GM23338 (cell line): ENCODE results near the gene PRRX1. TPM values are rescaled to one million over a fixed set of nuclear protein-coding genes. Genes with fewer than 3 reads are reported as not detected.

Source experiments
- ATAC-seq: fragments of 200-7000 bp; cut with Tn5 transposase; 3 replicates; pipeline ENCODE4 v1.9.1; 2020
- DNase-seq: peaks from one replicate; pipeline ENCODE4 v3.0.0-alpha.2; 2015; ENCODE audit warnings: low spot score
- H2AFZ ChIP-seq: fragments of 200-600 bp; sonication (generic); 2 replicates; pipeline ENCODE4 v1.8.0; 2016; ENCODE audit warnings: antibody characterized with exemption, mild to moderate bottlenecking, moderate library complexity
- H3F3A ChIP-seq: fragments of 200-600 bp; sonication (generic); replicated peaks from 2 replicates; pipeline ENCODE4 v1.8.0; 2017; ENCODE audit warnings: antibody characterized with exemption, mixed run types, low read depth
- H3K27ac ChIP-seq: fragments of 200-600 bp; sonication (generic); 2 replicates; pipeline ENCODE4 v1.6.1; 2016; ENCODE audit warnings: low read depth
- H3K27me3 ChIP-seq: fragments of 200-600 bp; sonication (generic); 2 replicates; pipeline ENCODE4 v1.8.0; 2016; ENCODE audit warnings: mild to moderate bottlenecking, mixed run types, moderate library complexity; ENCODE audit not compliant: insufficient read depth
- H3K36me3 ChIP-seq: fragments of 200-600 bp; sonication (generic); 2 replicates; pipeline ENCODE4 v1.8.0; 2016; ENCODE audit warnings: mild to moderate bottlenecking; ENCODE audit not compliant: insufficient read depth
- H3K4me1 ChIP-seq: fragments of 200-600 bp; sonication (generic); 2 replicates; pipeline ENCODE4 v1.8.0; 2016; ENCODE audit warnings: mild to moderate bottlenecking, moderate library complexity; ENCODE audit not compliant: insufficient read depth
- H3K4me2 ChIP-seq: fragments of 200-600 bp; sonication (generic); 2 replicates; pipeline ENCODE4 v1.7.1; 2017; ENCODE audit warnings: mixed run types
- H3K4me3 ChIP-seq: fragments of 200-600 bp; sonication (generic); 2 replicates; pipeline ENCODE4 v1.6.1; 2016; ENCODE audit warnings: mixed run types
- H3K79me2 ChIP-seq: fragments of 200-600 bp; sonication (generic); replicated peaks from 2 replicates; pipeline ENCODE4 v1.8.0; 2017; ENCODE audit warnings: mild to moderate bottlenecking; ENCODE audit not compliant: insufficient read depth
- H3K9me2 ChIP-seq: fragments of 200-600 bp; sonication (generic); 2 replicates; pipeline ENCODE4 v1.8.0; 2017; ENCODE audit not compliant: insufficient read depth
- H4K20me1 ChIP-seq: fragments of 200-600 bp; sonication (generic); replicated peaks from 2 replicates; pipeline ENCODE4 v1.8.0; 2017; ENCODE audit warnings: mild to moderate bottlenecking; ENCODE audit not compliant: insufficient read depth
- H3K27ac Mint-ChIP-seq: 2 replicates; pipeline ENCODE4 v1.8.0; 2020; ENCODE audit warnings: inconsistent platforms, mild to moderate bottlenecking, moderate library complexity, mixed read lengths
- H3K27me3 Mint-ChIP-seq: 3 replicates; pipeline ENCODE4 v1.8.0; 2022; ENCODE audit warnings: low read depth, mild to moderate bottlenecking, moderate library complexity, mixed read lengths, inconsistent platforms; ENCODE audit not compliant: insufficient read depth, poor library complexity
- H3K36me3 Mint-ChIP-seq: 3 replicates; pipeline ENCODE4 v1.8.0; 2021; ENCODE audit warnings: low read depth, mild to moderate bottlenecking, inconsistent platforms, moderate library complexity, mixed read lengths
- H3K4me1 Mint-ChIP-seq: 3 replicates; pipeline ENCODE4 v1.8.0; 2020; ENCODE audit warnings: mild to moderate bottlenecking, inconsistent platforms, mixed read lengths
- H3K4me3 Mint-ChIP-seq: 3 replicates; pipeline ENCODE4 v1.8.0; 2021; ENCODE audit warnings: moderate library complexity, mild to moderate bottlenecking, inconsistent platforms, mixed read lengths
- H3K9me3 Mint-ChIP-seq: 3 replicates; pipeline ENCODE4 v1.8.0; 2020; ENCODE audit warnings: moderate library complexity, mild to moderate bottlenecking, inconsistent platforms, mixed read lengths
- CREB1 ChIP-seq: fragments of 250-450 bp; sonication (Bioruptor Pico); IDR thresholded peaks from 2 replicates; pipeline ENCODE4 v1.5.0; 2020; ENCODE audit warnings: low read depth, mild to moderate bottlenecking, moderate library complexity
- CTCF ChIP-seq, 2 experiments: fragments of 200-600 bp in 1 of 2; sonication (generic) in 1 of 2; conservative IDR thresholded peaks; 2 replicates each; pipeline versions ENCODE4 v1.5.1 to v1.6.1; 2016 to 2017; ENCODE audit warnings: antibody characterized with exemption in 2 of 2, low read depth in 2 of 2, mild to moderate bottlenecking in 2 of 2, moderate library complexity in 1 of 2
- ETS1 ChIP-seq: IDR thresholded peaks from 2 replicates; pipeline ENCODE4 v1.6.1; 2016; ENCODE audit warnings: antibody characterized with exemption
- EZH2 ChIP-seq: fragments of 200-600 bp; sonication (generic); IDR thresholded peaks from one replicate; pipeline ENCODE4 v1.8.0; 2017; ENCODE audit warnings: antibody characterized with exemption, mild to moderate bottlenecking, low read depth; ENCODE audit not compliant: unreplicated experiment
- EZH2phosphoT487 ChIP-seq: fragments of 200-600 bp; sonication (generic); IDR thresholded peaks from one replicate; pipeline ENCODE4 v1.8.1; 2018; ENCODE audit warnings: antibody characterized with exemption; ENCODE audit not compliant: unreplicated experiment
- JUNB ChIP-seq: IDR thresholded peaks from one replicate; pipeline ENCODE4 v1.6.1; 2016; ENCODE audit warnings: antibody characterized with exemption; ENCODE audit not compliant: unreplicated experiment
- NANOG ChIP-seq: IDR thresholded peaks from 2 replicates; pipeline ENCODE4 v1.6.1; 2016; ENCODE audit warnings: antibody characterized with exemption, borderline replicate concordance
- POLR2AphosphoS5 ChIP-seq: IDR thresholded peaks from 2 replicates; pipeline ENCODE4 v1.6.1; 2016; ENCODE audit warnings: antibody characterized with exemption, low read depth
- REST ChIP-seq: IDR thresholded peaks from one replicate; pipeline ENCODE4 v1.6.1; 2018; ENCODE audit warnings: antibody characterized with exemption; ENCODE audit not compliant: unreplicated experiment
- STAT1 ChIP-seq: IDR thresholded peaks from one replicate; pipeline ENCODE4 v1.6.1; 2016; ENCODE audit warnings: antibody characterized with exemption; ENCODE audit not compliant: unreplicated experiment
- ZNF114 ChIP-seq: fragments of 250-450 bp; sonication (Bioruptor Pico); IDR thresholded peaks from 2 replicates; pipeline ENCODE4 v1.5.0; 2020; ENCODE audit warnings: mild to moderate bottlenecking, moderate library complexity
- ZNF331 ChIP-seq: fragments of 250-450 bp; sonication (Bioruptor Pico); IDR thresholded peaks from 2 replicates; pipeline ENCODE4 v1.5.0; 2020; ENCODE audit warnings: low read depth, mild to moderate bottlenecking, moderate library complexity
- ZNF462 ChIP-seq: fragments of 250-450 bp; sonication (Bioruptor Pico); IDR thresholded peaks from 2 replicates; pipeline ENCODE4 v1.5.0; 2020; ENCODE audit warnings: mild to moderate bottlenecking, moderate library complexity
- polyA plus RNA-seq: library from polyadenylated mRNA; unstranded; fragments of >200 nt; fragmentation: Nextera tagmentation; extraction: Ambion mirVana; gene quantifications from 2 replicates; pipeline ENCODE4 v1.2.1, GENCODE V29; 2016
- total RNA-seq: library from RNA; depleted of rRNA; stranded (reverse); fragments of >200 nt; shearing (Covaris generic); gene quantifications from 2 replicates; pipeline ENCODE4 v1.2.3, GENCODE V29; 2014

Gene PRRX1
- total and polyA plus RNA-seq, 2 experiments from 2014 or later = 0.58 TPM; not detected in 1

- Mint-ChIP-seq H3K4me3 (no peak overlapping the region), H3K36me3 (no peaks in the 10 kb centered on the region), H3K9me3 (no peaks in the 10 kb centered on the region), H3K4me1 (no peaks in the 10 kb centered on the region), H3K27me3 (no peaks in the 10 kb centered on the region), H3K27ac (no peak overlapping the region)
- Histone ChIP-seq H3K9me2 (no peaks in the 10 kb centered on the region), H2AFZ (no peak overlapping the region), H3K27me3 (no peaks in the 10 kb centered on the region), H3K27ac (no peak overlapping the region), H4K20me1 (no peaks in the 10 kb centered on the region), H3K4me2 (no peak overlapping the region), H3F3A (no peaks in the 10 kb centered on the region), H3K79me2 (no peaks in the 10 kb centered on the region), H3K4me3 (no peak overlapping the region), H3K4me1 (no peaks in the 10 kb centered on the region), H3K36me3 (no peaks in the 10 kb centered on the region)
- TF ChIP-seq ZNF331 = no peak
- TF ChIP-seq CTCF (conservative IDR thresholded peaks at IDR 0.05; ENCODE audit: low read depth in 2 of 2) = no peak
- TF ChIP-seq REST = no peak
- TF ChIP-seq EZH2 = no peak
- no peak for TF ChIP-seq JUNB
- no peak for TF ChIP-seq CREB1 (CRISPR knock-in tag)
- TF ChIP-seq POLR2AphosphoS5 = no peak
- no peak for TF ChIP-seq ETS1
- TF ChIP-seq ZNF114 = no peak
- no peak for TF ChIP-seq STAT1
- TF ChIP-seq EZH2phosphoT487 = no peak
- TF ChIP-seq ZNF462 (CRISPR knock-in tag) = no peak
- no peak for TF ChIP-seq NANOG
- ATAC-seq (no peak), DNase-seq (no peak)
These were observed 67.8 kb downstream of the PRRX1 start for GRCh38 chr1:170731566-170732251.
